Kidney capillary endothelial cell (primary cell): ENCODE data around the gene SAV1.
A peak's percentile ranks its signal among the peaks of the same experiment; 100 is the strongest.
"Not testable (repeated sequence)": the region's sequence is repeated elsewhere in the genome, so short reads cannot be mapped to it uniquely, and the experiment has no call there.

Experiments used
- DNase-seq: peaks from one replicate; pipeline ENCODE4 v3.0.0-alpha.2; 2018; ENCODE audit warnings: low spot score

Gene SAV1

GRCh38 chr14:50667996-50668825, at the start of gene SAV1:
SAV1 (minus strand) TSS chr14:50668306; CDS start chr14:50667967, 339 bp downstream.
- DNase-seq: peak; percentile 78

GRCh38 chr14:50717811-50718210, 49.7 kb upstream of the SAV1 start:
- no peak for DNase-seq

- peak; percentile 38 for DNase-seq
Measured at GRCh38 chr14:50714450-50715073, 46.5 kb upstream of the SAV1 start.

- no peak for DNase-seq
Measured at GRCh38 chr14:50711043-50711442, 42.9 kb upstream of the SAV1 start.

- DNase-seq: no peak
Measured at GRCh38 chr14:50705026-50705593, 37.0 kb upstream of the SAV1 start.

- no peak for DNase-seq
Measured at GRCh38 chr14:50704454-50705010, 36.4 kb upstream of the SAV1 start.

GRCh38 chr14:50697659-50698290, 29.7 kb upstream of the SAV1 start:
- no peak for DNase-seq

- not testable (repeated sequence) for DNase-seq
Measured at GRCh38 chr14:50694260-50694659, 26.2 kb upstream of the SAV1 start.

GRCh38 chr14:50688875-50689274, 20.8 kb upstream of the SAV1 start:
- DNase-seq: no peak

GRCh38 chr14:50679674-50680073, 11.6 kb upstream of the SAV1 start:
- no peak for DNase-seq

- no peak for DNase-seq
Measured at GRCh38 chr14:50678163-50678562, 10.1 kb upstream of the SAV1 start.

- peak; percentile 85 for DNase-seq
Measured at GRCh38 chr14:50677527-50678063, 9.5 kb upstream of the SAV1 start.

- DNase-seq: no peak
Measured at GRCh38 chr14:50676814-50677516, 8.9 kb upstream of the SAV1 start.

GRCh38 chr14:50675597-50675996, 7.5 kb upstream of the SAV1 start:
- DNase-seq: no peak

- no peak for DNase-seq
Measured at GRCh38 chr14:50670866-50671256, 2.8 kb upstream of the SAV1 start.

- DNase-seq: no peak
Measured at GRCh38 chr14:50670196-50670865, 2.2 kb upstream of the SAV1 start.

- no peak for DNase-seq
Measured at GRCh38 chr14:50669441-50669986, 1.4 kb upstream of the SAV1 start.

GRCh38 chr14:50668826-50669143, 679 bp upstream of the SAV1 start:
- DNase-seq: peak; percentile 40

- no peak for DNase-seq
Measured at GRCh38 chr14:50667684-50667995, 466 bp downstream of the SAV1 start.

GRCh38 chr14:50666772-50667683, 1.1 kb downstream of the SAV1 start:
- DNase-seq: peak; percentile 67
